ENCODE data around the gene DIDO1. TPM values are rescaled to one million over a fixed set of nuclear protein-coding genes. Genes with fewer than 3 reads are reported as not detected.

Gene DIDO1
- total RNA-seq, 2 donors from 2014 or later = 34.7 to 37.5 TPM

GRCh38 chr20:62920039-62920645, 6.2 kb downstream of the DIDO1 start:
- no peaks in the 10 kb centered on the region for H3K36me3 ChIP-seq
- no peaks in the 10 kb centered on the region for H3K9me3 ChIP-seq
- no peak for DNase-seq (ENCODE audit: low spot score)
- peaks cover 0 to 92% of the 10 kb centered on the region in 2 donors for H3K4me1 ChIP-seq
- H3K4me3 ChIP-seq = no peak overlapping the region
- H3K27me3 ChIP-seq = no peaks in the 10 kb centered on the region
- TF ChIP-seq, protein P1, sequence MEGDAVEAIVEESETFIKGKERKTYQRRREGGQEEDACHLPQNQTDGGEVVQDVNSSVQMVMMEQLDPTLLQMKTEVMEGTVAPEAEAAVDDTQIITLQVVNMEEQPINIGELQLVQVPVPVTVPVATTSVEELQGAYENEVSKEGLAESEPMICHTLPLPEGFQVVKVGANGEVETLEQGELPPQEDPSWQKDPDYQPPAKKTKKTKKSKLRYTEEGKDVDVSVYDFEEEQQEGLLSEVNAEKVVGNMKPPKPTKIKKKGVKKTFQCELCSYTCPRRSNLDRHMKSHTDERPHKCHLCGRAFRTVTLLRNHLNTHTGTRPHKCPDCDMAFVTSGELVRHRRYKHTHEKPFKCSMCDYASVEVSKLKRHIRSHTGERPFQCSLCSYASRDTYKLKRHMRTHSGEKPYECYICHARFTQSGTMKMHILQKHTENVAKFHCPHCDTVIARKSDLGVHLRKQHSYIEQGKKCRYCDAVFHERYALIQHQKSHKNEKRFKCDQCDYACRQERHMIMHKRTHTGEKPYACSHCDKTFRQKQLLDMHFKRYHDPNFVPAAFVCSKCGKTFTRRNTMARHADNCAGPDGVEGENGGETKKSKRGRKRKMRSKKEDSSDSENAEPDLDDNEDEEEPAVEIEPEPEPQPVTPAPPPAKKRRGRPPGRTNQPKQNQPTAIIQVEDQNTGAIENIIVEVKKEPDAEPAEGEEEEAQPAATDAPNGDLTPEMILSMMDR (IDR thresholded peaks at IDR 0.05) = no peak
- H3K27ac ChIP-seq = no peak overlapping the region

DNA sequence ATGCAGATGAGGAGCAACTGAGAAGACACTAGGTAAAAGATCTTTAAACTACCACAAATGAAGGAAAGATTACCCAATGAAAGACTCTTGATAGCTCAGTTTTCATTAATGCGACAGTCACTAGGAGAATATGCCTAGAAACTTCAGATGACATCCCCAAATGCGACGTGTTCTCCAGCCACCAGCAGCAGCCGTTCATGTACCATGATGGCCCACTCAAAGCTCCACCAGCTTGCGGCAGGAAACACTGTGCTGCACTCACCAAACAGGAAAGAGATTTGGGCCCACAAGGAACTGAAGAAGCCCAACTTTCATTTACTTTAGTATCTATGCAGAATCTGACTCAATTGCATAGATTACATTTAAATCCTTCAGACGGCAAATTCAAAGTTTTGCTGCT, 7.5 kb downstream of the DIDO1 start:
- TF ChIP-seq, protein P1 (IDR thresholded peaks at IDR 0.05) = no peak

DNA sequence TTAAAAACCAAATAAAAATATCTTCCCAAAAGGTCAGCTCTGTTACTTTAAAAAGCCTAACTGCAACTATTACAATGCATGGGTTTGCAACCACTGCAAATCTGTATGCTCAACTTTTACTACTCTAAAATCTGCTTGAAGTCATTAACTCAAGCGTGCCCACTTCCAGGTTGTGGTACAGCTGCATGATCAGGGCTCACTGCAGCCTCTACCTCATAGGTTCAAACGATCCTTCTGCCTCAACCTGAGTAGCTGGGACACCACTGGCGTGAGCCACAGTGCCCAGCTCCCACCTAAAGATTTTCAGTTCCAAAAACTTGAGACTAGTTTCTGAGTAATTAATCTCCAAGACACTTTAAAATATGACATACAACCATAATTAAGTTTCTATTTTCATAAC, 8.2 kb downstream of the DIDO1 start:
- Histone ChIP-seq H3K36me3 (peaks cover 5% of the 10 kb centered on the region), H3K27ac (no peak overlapping the region), H3K4me1 (peaks cover 0 to 92% of the 10 kb centered on the region in 2 donors), H3K27me3 (no peaks in the 10 kb centered on the region), H3K9me3 (no peaks in the 10 kb centered on the region), H3K4me3 (no peak overlapping the region)
- TF ChIP-seq, protein P1 (IDR thresholded peaks at IDR 0.05) = no peak
- no peak for DNase-seq (ENCODE audit: low spot score)

More for the DNA sequence above, 7.5 kb downstream of the DIDO1 start:
- DNase-seq (ENCODE audit: low spot score) = no peak
- Histone ChIP-seq H3K4me3 (no peak overlapping the region), H3K9me3 (no peaks in the 10 kb centered on the region), H3K27ac (no peak overlapping the region), H3K36me3 (no peaks in the 10 kb centered on the region), H3K27me3 (no peaks in the 10 kb centered on the region), H3K4me1 (peaks cover 0 to 92% of the 10 kb centered on the region in 2 donors)

- H3K36me3 ChIP-seq = peaks cover 9% of the 10 kb centered on the region
- H3K27me3 ChIP-seq = no peaks in the 10 kb centered on the region
- H3K4me3 ChIP-seq = no peak overlapping the region
- TF ChIP-seq, protein P1 (IDR thresholded peaks at IDR 0.05) = no peak
- DNase-seq (ENCODE audit: low spot score) = no peak
- H3K9me3 ChIP-seq = no peaks in the 10 kb centered on the region
- no peak overlapping the region for H3K27ac ChIP-seq
- H3K4me1 ChIP-seq = peaks cover 0 to 92% of the 10 kb centered on the region in 2 donors
Measured at GRCh38 chr20:62917720-62918119, 8.6 kb downstream of the DIDO1 start.

DNA sequence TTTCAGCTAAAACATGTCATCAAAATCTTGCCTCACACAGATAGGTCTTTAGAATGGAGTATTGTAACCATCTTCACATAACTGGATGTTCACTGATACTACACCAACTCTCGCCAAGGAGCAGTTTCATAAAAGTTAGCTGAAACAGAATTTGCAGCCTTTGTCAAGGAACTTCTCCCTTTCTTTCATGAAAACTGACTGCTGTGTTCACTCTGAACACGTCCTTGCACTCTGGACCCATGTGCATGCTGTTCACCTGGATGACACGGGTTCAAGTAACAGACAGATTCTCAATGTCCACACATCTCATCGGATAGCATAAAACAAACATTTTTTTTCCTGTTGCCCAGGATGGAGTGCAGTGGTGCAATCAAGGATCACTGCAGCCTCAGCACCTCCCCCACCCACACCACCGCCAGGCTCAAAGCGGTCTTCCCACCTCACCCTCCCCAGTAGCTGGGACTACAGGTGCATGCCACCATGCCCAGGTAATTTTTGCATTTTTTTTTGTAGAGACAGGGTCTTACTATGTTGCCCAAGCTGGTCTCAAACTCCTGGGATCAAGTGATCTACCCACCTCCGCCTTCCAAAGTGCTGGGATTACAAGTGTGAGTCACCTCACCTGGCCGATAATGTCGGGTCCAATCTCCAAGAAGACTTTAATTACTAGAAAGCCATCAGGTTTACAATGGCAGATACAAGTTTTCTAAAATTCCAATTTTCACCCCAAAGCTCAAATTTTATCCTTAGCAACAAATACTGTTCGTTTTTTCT, 9.4 kb downstream of the DIDO1 start:
- Histone ChIP-seq H3K36me3 (peaks cover 17% of the 10 kb centered on the region), H3K4me3 (no peak overlapping the region), H3K4me1 (peaks cover 0 to 88% of the 10 kb centered on the region in 2 donors), H3K27ac (no peak overlapping the region), H3K9me3 (no peaks in the 10 kb centered on the region), H3K27me3 (no peaks in the 10 kb centered on the region)
- DNase-seq (ENCODE audit: low spot score) = no peak
- TF ChIP-seq, protein P1 (IDR thresholded peaks at IDR 0.05) = no peak
